IPS-11a (cell line): ENCODE data around the gene MYCBP2.

Experiments used
- H3K4me3 ChIP-seq: one replicate; pipeline ENCODE4 v1.5.1; 2013; ENCODE audit warnings: low read depth, low read length, control low read depth

Gene MYCBP2

GRCh38 chr13:77002590-77003190 is 324.2 kb downstream of the MYCBP2 start:
- no peak overlapping the region for H3K4me3 ChIP-seq

GRCh38 chr13:77001963-77002587 is 324.8 kb downstream of the MYCBP2 start:
- H3K4me3 ChIP-seq, result no peak overlapping the region

DNA sequence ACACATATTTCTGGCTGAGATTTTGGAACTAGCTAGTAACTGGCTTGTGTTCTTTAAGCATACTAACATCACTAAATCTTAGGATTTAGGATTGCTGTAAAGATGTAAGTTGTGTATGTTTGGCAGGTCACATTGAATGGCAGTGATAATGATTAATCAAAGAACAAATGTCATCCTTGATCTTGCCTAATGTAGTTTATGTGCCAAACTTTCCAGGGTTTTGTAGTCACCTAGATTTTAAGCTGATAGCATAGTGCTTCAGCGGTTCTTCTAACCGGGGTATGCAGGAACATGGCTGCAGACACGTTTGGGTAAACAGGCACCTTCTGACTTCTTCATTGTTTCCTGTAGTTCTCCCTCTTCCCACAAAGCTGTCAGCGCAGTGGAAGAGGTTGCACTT is 325.4 kb downstream of the MYCBP2 start:
- no peak overlapping the region for H3K4me3 ChIP-seq

- no peak overlapping the region for H3K4me3 ChIP-seq
Observed at GRCh38 chr13:77000475-77000874, 326.4 kb downstream of the MYCBP2 start.
